GM11168 (cell line): Measurements from ENCODE around the gene TEAD1.

ENCODE experiments used
- in situ Hi-C: fragments of 300-500 bp; cut with MboI; formaldehyde crosslinking; loops from one replicate; pipeline ENCODE4 v1.12.0; 2022; ENCODE audit warnings: low sequenced_read_pairs; ENCODE audit not compliant: unreplicated experiment

TEAD1 gene

GRCh38 chr11:12958986-12959385, 284.8 kb downstream of the TEAD1 start:
- in situ Hi-C loops: loop anchor here (25.0 kb wide), 1 partner anchor 228 kb away; no protein-coding TSS in a partner anchor

- in situ Hi-C loops: loop anchor here (10.0 to 25.0 kb wide), 2 partner anchors 226 to 383 kb away; no protein-coding TSS in a partner anchor
Measured at GRCh38 chr11:12961615-12962014, 287.4 kb downstream of the TEAD1 start.

- in situ Hi-C loops: loop anchor here (10.0 to 25.0 kb wide), 2 partner anchors 225 to 382 kb away; no protein-coding TSS in a partner anchor
Measured at GRCh38 chr11:12962306-12962705, 288.1 kb downstream of the TEAD1 start.

GRCh38 chr11:12963051-12963450, 288.8 kb downstream of the TEAD1 start:
- in situ Hi-C loops: loop anchor here (10.0 to 25.0 kb wide), 2 partner anchors 224 to 382 kb away; no protein-coding TSS in a partner anchor

- in situ Hi-C loops: loop anchor here (10.0 to 25.0 kb wide), 2 partner anchors 223 to 381 kb away; no protein-coding TSS in a partner anchor
Measured at GRCh38 chr11:12963792-12964536, 289.7 kb downstream of the TEAD1 start.

- in situ Hi-C loops: loop anchor here (10.0 to 25.0 kb wide), 2 partner anchors 223 to 380 kb away; no protein-coding TSS in a partner anchor
Measured at GRCh38 chr11:12964650-12965049, 290.4 kb downstream of the TEAD1 start.

GRCh38 chr11:12966002-12966401, 291.8 kb downstream of the TEAD1 start:
- in situ Hi-C loops: loop anchor here (10.0 to 25.0 kb wide), 2 partner anchors 221 to 379 kb away; no protein-coding TSS in a partner anchor

- in situ Hi-C loops: loop anchor here (10.0 to 25.0 kb wide), 2 partner anchors 219 to 377 kb away; no protein-coding TSS in a partner anchor
Measured at GRCh38 chr11:12968101-12968500, 293.9 kb downstream of the TEAD1 start.

- in situ Hi-C loops: loop anchor here (10.0 to 25.0 kb wide), 2 partner anchors 218 to 376 kb away; no protein-coding TSS in a partner anchor
Measured at GRCh38 chr11:12968826-12969225, 294.6 kb downstream of the TEAD1 start.

GRCh38 chr11:12971955-12972354, 297.7 kb downstream of the TEAD1 start:
- in situ Hi-C loops: loop anchor here (25.0 kb wide), 1 partner anchor 215 kb away; no protein-coding TSS in a partner anchor

GRCh38 chr11:12973528-12974181, 299.4 kb downstream of the TEAD1 start:
- in situ Hi-C loops: loop anchor here (25.0 kb wide), 1 partner anchor 214 kb away; no protein-coding TSS in a partner anchor

- in situ Hi-C loops: no loop called here
Measured at GRCh38 chr11:12975195-12975594, 301.0 kb downstream of the TEAD1 start.

GRCh38 chr11:12979928-12980689, 305.9 kb downstream of the TEAD1 start:
- in situ Hi-C loops: no loop called here

- in situ Hi-C loops: no loop called here
Measured at GRCh38 chr11:12981676-12982522, 307.7 kb downstream of the TEAD1 start.

GRCh38 chr11:12983336-12983735, 309.1 kb downstream of the TEAD1 start:
- in situ Hi-C loops: no loop called here

- in situ Hi-C loops: no loop called here
Measured at GRCh38 chr11:12986194-12986898, 312.1 kb downstream of the TEAD1 start.

GRCh38 chr11:12989428-12990161, 315.4 kb downstream of the TEAD1 start:
- in situ Hi-C loops: no loop called here

- in situ Hi-C loops: no loop called here
Measured at GRCh38 chr11:12990162-12990480, 315.9 kb downstream of the TEAD1 start.
